MCF 10A (cell line): ENCODE results near the gene MINK1. TPM values are rescaled to one million over a fixed set of nuclear protein-coding genes. Genes with fewer than 3 reads are reported as not detected.

Experiments
- BruUV-seq: library from RNA; stranded (reverse); fragments of 400-500 nt; replicated peaks from 2 replicates; lab custom pipeline; 2021; lab: Mats Ljungman, UMichigan
- CTCF ChIA-PET: fragments of 300-600 bp; sonication (Branson Sonifier 250); formaldehyde crosslinking; extraction: SDS; loops from one replicate; lab custom pipeline; 2021; ENCODE audit warnings: antibody characterized with exemption, inconsistent platforms; lab: Yijun Ruan, JAX
- POLR2A ChIA-PET: fragments of 300-600, 350-650 bp; sonication (Branson Sonifier 250); formaldehyde crosslinking; extraction: SDS; loops from one replicate; lab custom pipeline; 2020; ENCODE audit warnings: antibody characterized with exemption, inconsistent platforms; lab: Yijun Ruan, JAX
- DNase-seq: peaks from one replicate; pipeline ENCODE4 v3.0.0-alpha.2; 2018; ENCODE audit not compliant: unreplicated experiment
- H3K27ac Mint-ChIP-seq: one replicate; pipeline ENCODE4 v1.8.0; 2022; ENCODE audit warnings: mild to moderate bottlenecking, low read depth, mixed read lengths; ENCODE audit not compliant: unreplicated experiment
- H3K27me3 Mint-ChIP-seq: one replicate; pipeline ENCODE4 v1.8.0; 2022; ENCODE audit warnings: mixed read lengths; ENCODE audit not compliant: insufficient read depth, unreplicated experiment
- H3K36me3 Mint-ChIP-seq: one replicate; pipeline ENCODE4 v1.8.0; 2022; ENCODE audit warnings: mild to moderate bottlenecking, moderate library complexity, mixed read lengths; ENCODE audit not compliant: insufficient read depth, unreplicated experiment
- H3K4me1 Mint-ChIP-seq: one replicate; pipeline ENCODE4 v1.8.0; 2022; ENCODE audit warnings: mixed read lengths; ENCODE audit not compliant: insufficient read depth, unreplicated experiment
- H3K4me3 Mint-ChIP-seq: one replicate; pipeline ENCODE4 v1.8.0; 2022; ENCODE audit warnings: mild to moderate bottlenecking, moderate library complexity, mixed read lengths; ENCODE audit not compliant: unreplicated experiment
- H3K9me3 Mint-ChIP-seq: one replicate; pipeline ENCODE4 v1.8.0; 2022; ENCODE audit warnings: mixed read lengths; ENCODE audit not compliant: unreplicated experiment
- CTCF ChIP-seq: fragments of 200-600 bp; IDR thresholded peaks from one replicate; pipeline ENCODE4 v1.8.0; 2022; ENCODE audit warnings: antibody characterized with exemption, mild to moderate bottlenecking; ENCODE audit not compliant: unreplicated experiment
- intact Hi-C: fragments of 100-400 bp; cut with micrococcal nuclease; formaldehyde crosslinking; loops from 2 replicates; pipeline ENCODE4 v1.14.1; 2022
- total RNA-seq: library from RNA; stranded (reverse); gene quantifications from 2 replicates; pipeline ENCODE4 v1.2.3, GENCODE V29; 2022

MINK1 gene
- total RNA-seq, 1 experiment from 2014 or later, result 124 TPM

GRCh38 chr17:4796552-4796920 is 36.6 kb upstream of the MINK1 start:
- POLR2A ChIA-PET, result interaction anchor here (0.5 to 3.0 kb wide), 19 partner anchors 10 to 230 kb away, joined by 3 to 41 read pairs (median 4); partner anchors contain the start of genes C17orf107, MINK1, PLD2 and SPAG7
- BruUV-seq, result no TSS peak
- peak; percentile 20 for DNase-seq

GRCh38 chr17:4800462-4801196 is 32.5 kb upstream of the MINK1 start:
- no peak for DNase-seq
- Mint-ChIP-seq H3K4me1 (peaks cover 4% of the 10 kb centered on the region), H3K36me3 (peaks cover 20% of the 10 kb centered on the region), H3K4me3 (no peak overlapping the region), H3K27ac (no peak overlapping the region), H3K9me3 (no peaks in the 10 kb centered on the region), H3K27me3 (no peaks in the 10 kb centered on the region)
- TF ChIP-seq CTCF, result no peak
- intact Hi-C loops, result no loop called here
- BruUV-seq, result no TSS peak
- ChIA-PET POLR2A (interaction anchor here (0.6 to 3.0 kb wide), 3 partner anchors 10 to 144 kb away, joined by 3 to 11 read pairs (median 3); no protein-coding TSS in a partner anchor), CTCF (interaction anchor here (2.0 kb wide), 1 partner anchor 10 kb away, joined by 7 read pairs; no protein-coding TSS in a partner anchor)

More at GRCh38 chr17:4796552-4796920, 36.6 kb upstream of the MINK1 start:
- peaks cover 4% of the 10 kb centered on the region for H3K4me1 Mint-ChIP-seq
- no peak for TF ChIP-seq CTCF
- peak overlapping the region; percentile 96 for H3K4me3 Mint-ChIP-seq
- no peaks in the 10 kb centered on the region for H3K9me3 Mint-ChIP-seq
- H3K27me3 Mint-ChIP-seq, result no peaks in the 10 kb centered on the region
- peaks cover 20% of the 10 kb centered on the region for H3K36me3 Mint-ChIP-seq
- H3K27ac Mint-ChIP-seq, result peak overlapping the region; percentile 88
- CTCF ChIA-PET, result interaction anchor here (0.6 to 1.3 kb wide), 5 partner anchors 16 to 107 kb away, joined by 3 to 6 read pairs (median 4); no protein-coding TSS in a partner anchor
- intact Hi-C loops, result loop anchor here (1.0 kb wide), 1 partner anchor 10 kb away; no protein-coding TSS in a partner anchor

- intact Hi-C loops, result no loop called here
- DNase-seq, result no peak
- TF ChIP-seq CTCF, result no peak
- Mint-ChIP-seq H3K4me3 (no peak within 1 kb of the TSS), H3K4me1 (no peaks in the 10 kb centered on the region), H3K27ac (no peak within 1 kb of the TSS), H3K9me3 (no peaks in the 10 kb centered on the region), H3K27me3 (no peaks in the 10 kb centered on the region), H3K36me3 (peaks cover 20% of the 10 kb centered on the region)
- ChIA-PET POLR2A (no interaction called here), CTCF (interaction anchor here (0.5 to 0.6 kb wide), 2 partner anchors 60 to 102 kb away, joined by 3 to 4 read pairs; no protein-coding TSS in a partner anchor)
- no TSS peak for BruUV-seq
Observed at GRCh38 chr17:4802228-4802627, 30.9 kb upstream of the MINK1 start, which contains the start of gene C17orf114. Gene C17orf114 (minus strand): TSS chr17:4802328.

DNA sequence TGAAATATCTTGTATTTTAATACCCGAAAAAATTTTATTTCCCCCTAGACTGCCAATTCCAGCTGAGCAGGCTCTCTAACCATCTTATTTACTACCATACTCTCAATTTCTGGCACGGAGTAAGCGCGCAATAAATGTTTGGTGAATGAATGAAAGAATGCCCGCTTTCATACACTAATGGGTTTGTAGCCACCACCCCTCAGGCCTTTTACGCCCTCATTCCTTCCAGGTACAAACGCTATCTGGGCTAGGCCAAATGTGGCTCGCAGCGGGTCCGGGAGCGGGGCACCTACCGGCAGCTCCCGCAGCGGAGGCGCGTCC is 26.7 kb upstream of the MINK1 start:
- peaks cover 28% of the 10 kb centered on the region for H3K36me3 Mint-ChIP-seq
- ChIA-PET CTCF (interaction anchor here (0.6 to 3.0 kb wide), 4 partner anchors 16 to 580 kb away, joined by 3 to 12 read pairs (median 4); no protein-coding TSS in a partner anchor), POLR2A (interaction anchor here (0.6 to 3.3 kb wide), 18 partner anchors 10 to 180 kb away, joined by 3 to 41 read pairs (median 4); partner anchors contain the start of genes GLTPD2, MINK1 and PSMB6)
- H3K4me3 Mint-ChIP-seq, result peak overlapping the region; percentile 77
- H3K27ac Mint-ChIP-seq, result no peak overlapping the region
- TSS peak; percentile 65 for BruUV-seq
- no peaks in the 10 kb centered on the region for H3K27me3 Mint-ChIP-seq
- peaks cover 17% of the 10 kb centered on the region for H3K4me1 Mint-ChIP-seq
- intact Hi-C loops, result loop anchor here (1.0 to 5.0 kb wide), 2 partner anchors 10 to 76 kb away; partner anchors contain the start of gene PSMB6
- DNase-seq, result no peak
- no peak for TF ChIP-seq CTCF
- H3K9me3 Mint-ChIP-seq, result no peaks in the 10 kb centered on the region
